Naive B cell (primary cell): Measurements from ENCODE around the gene DAD1. TPM values are rescaled to one million over a fixed set of nuclear protein-coding genes. Genes with fewer than 3 reads are reported as not detected.
"Not testable (repeated sequence)": the region's sequence is repeated elsewhere in the genome, so short reads cannot be mapped to it uniquely, and the experiment has no call there.

Source experiments
- ATAC-seq, 2 donors: fragments of 150-1000 bp; cut with Tn5 transposase; 2 replicates each; pipeline ENCODE4 v1.10.0; 2021; ENCODE audit warnings: low read depth in 2 of 2, mild to moderate bottlenecking in 2 of 2, moderate library complexity in 2 of 2
- DNase-seq: peaks from one replicate; pipeline ENCODE4 v3.0.0; 2022
- H3K27ac Mint-ChIP-seq, 6 donors: one replicate each; pipeline ENCODE4 v1.8.0; 2020 to 2022; ENCODE audit warnings: mild to moderate bottlenecking in 6 of 6, mixed read lengths in 6 of 6, moderate library complexity in 5 of 6, inconsistent platforms in 2 of 6
- H3K27me3 Mint-ChIP-seq, 3 donors: one replicate each; pipeline ENCODE4 v1.8.0; 2021 to 2022; ENCODE audit warnings: mixed read lengths in 3 of 3, mild to moderate bottlenecking in 1 of 3
- H3K36me3 Mint-ChIP-seq, 2 donors: one replicate each; pipeline ENCODE4 v1.8.0; 2020 to 2022; ENCODE audit warnings: mixed read lengths in 2 of 2, inconsistent platforms in 1 of 2, mild to moderate bottlenecking in 1 of 2
- H3K4me1 Mint-ChIP-seq, 3 donors: one replicate each; pipeline ENCODE4 v1.8.0; 2020 to 2022; ENCODE audit warnings: mixed read lengths in 3 of 3, inconsistent platforms in 1 of 3, mild to moderate bottlenecking in 1 of 3, moderate library complexity in 1 of 3
- H3K4me3 Mint-ChIP-seq, 8 donors: one replicate each; pipeline ENCODE4 v1.8.0; 2020 to 2022; ENCODE audit warnings: mild to moderate bottlenecking in 8 of 8, mixed read lengths in 8 of 8, moderate library complexity in 8 of 8, inconsistent platforms in 2 of 8
- H3K9me3 Mint-ChIP-seq, 7 donors: one replicate each; pipeline ENCODE4 v1.8.0; 2020 to 2022; ENCODE audit warnings: mixed read lengths in 7 of 7, mild to moderate bottlenecking in 5 of 7, inconsistent platforms in 2 of 7, moderate library complexity in 1 of 7
- polyA plus RNA-seq, 6 donors: library from polyadenylated mRNA; unstranded; fragments of 300-500 nt; fragmentation: Illumina TruSeq; gene quantifications; one replicate each; pipeline ENCODE4 v1.2.3, GENCODE V29; 2021; ENCODE audit warnings: low read depth in 6 of 6

The DAD1 gene
- 100 to 1,000 TPM; 427 to 721 (median 474) TPM for polyA plus RNA-seq

DNA sequence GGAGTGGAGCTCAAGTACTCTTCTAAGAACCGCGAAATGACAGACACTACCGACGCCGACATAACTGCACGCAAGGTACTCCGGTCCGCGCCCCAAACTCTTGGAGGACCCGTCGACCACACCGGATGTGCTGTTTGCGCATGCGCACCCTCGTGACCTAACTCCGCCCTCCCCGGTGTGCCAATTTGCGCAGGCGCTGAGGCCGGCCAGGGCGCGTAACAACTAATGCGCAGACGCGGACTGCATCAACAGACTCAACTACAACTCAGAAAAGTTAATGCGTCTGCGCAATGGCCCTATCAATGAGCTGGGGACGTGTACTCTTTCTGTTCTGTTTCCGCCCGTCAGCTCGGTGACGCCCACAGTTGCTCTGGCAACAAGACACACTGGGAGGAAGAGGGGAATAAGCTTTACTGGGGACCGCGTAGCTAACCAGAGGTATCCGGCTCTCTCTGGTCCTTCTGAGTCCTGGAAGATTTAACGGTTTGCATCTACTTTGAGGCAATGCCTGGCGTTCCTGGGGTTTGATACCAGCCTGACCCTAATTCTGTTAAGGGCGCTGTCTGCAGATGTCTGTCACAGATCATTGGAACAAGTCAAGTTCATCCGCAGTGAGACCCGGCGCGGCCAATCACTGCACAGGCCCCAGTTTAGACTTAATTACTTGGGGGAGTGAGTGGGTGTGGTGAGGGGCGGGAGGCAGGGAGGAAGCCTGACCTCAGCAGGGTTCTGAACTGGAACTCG lies at the start of gene DAD1:
Gene DAD1 (minus strand): TSS at position 129 of the 744 bp plus-strand sequence. CDS start 67 bp downstream, at position 62.
- H3K27ac Mint-ChIP-seq: peak within 1 kb of the TSS; percentile 98 to 100 (median 99)
- H3K27me3 Mint-ChIP-seq: no peaks in the 10 kb centered on the region
- DNase-seq (peak; percentile 100), ATAC-seq (peak; percentile 89 to 91)
- H3K4me1 Mint-ChIP-seq: peaks cover 36 to 60% (median 42%) of the 10 kb centered on the region in 3 donors
- no peaks in the 10 kb centered on the region for H3K9me3 Mint-ChIP-seq
- H3K4me3 Mint-ChIP-seq: peak within 1 kb of the TSS; percentile 88 to 99 (median 98)
- H3K36me3 Mint-ChIP-seq: no peaks in the 10 kb centered on the region

DNA sequence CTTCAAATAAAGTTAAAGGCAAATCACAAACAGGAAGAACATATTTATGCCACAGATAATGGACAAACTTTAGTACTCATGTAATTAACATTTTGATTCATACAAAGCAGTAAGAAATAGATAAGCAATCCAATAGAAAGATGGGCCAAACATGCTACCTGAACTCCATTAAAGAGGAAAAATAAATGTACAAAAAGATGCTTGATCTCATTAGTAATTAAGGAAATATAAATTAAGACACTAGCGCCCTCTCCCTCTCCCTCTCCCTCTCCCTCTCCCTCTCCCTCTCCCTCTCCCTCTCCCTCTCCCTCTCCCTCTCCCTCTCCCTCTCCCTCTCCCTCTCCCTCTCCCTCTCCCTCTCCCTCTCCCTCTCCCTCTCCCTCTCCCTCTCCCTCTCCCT lies 47.0 kb upstream of the DAD1 start:
- not testable (repeated sequence) for ATAC-seq, H3K4me1 Mint-ChIP-seq, DNase-seq, H3K4me3 Mint-ChIP-seq, H3K27ac Mint-ChIP-seq
- peaks cover under 1 to 11% (median 6%) of the 10 kb centered on the region in 7 donors for H3K9me3 Mint-ChIP-seq
- H3K27me3 Mint-ChIP-seq: peaks cover 0 to 25% (median 10%) of the 10 kb centered on the region in 3 donors
- H3K36me3 Mint-ChIP-seq: peaks cover 5 to 11% of the 10 kb centered on the region in 2 donors

DNA sequence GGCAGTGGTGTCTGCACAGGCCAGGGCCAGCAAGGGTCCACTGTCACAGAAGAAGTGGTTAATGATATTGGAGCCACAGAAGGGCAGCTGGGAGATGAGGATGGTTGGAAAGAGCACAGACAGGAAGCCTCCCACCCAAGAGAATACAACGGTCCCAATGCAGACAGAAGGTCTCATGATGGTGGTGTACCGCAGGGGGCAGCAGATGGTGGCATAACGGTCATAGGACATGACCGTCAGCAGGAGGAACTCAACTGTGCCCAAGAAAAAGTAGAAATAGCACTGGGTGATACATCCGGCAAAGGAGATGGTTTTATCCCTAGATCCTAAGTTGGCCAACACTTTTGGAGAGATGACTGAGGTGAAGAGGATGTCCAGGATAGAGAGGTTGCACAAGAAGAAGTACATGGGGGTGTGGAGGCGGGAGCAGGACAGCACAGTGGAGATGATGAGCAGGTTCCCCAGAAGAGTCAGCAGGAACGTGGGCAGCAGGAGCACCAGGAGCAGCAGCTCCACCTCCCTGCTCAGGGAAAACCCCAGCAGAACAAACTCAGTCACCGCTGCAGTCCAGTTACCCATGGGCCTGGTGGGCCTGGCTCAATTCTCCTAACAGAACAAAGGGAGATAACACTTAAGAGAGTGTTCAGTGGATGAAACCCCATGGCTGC lies 45.3 kb upstream of the DAD1 start:
- Mint-ChIP-seq H3K27me3 (peaks cover 7 to 33% (median 21%) of the 10 kb centered on the region in 3 donors), H3K4me1 (no peaks in the 10 kb centered on the region), H3K9me3 (peaks cover 6 to 18% (median 14%) of the 10 kb centered on the region in 7 donors), H3K36me3 (peaks cover 5 to 22% of the 10 kb centered on the region in 2 donors), H3K4me3 (no peak overlapping the region), H3K27ac (no peak overlapping the region)
- ATAC-seq (no peak), DNase-seq (no peak)

DNA sequence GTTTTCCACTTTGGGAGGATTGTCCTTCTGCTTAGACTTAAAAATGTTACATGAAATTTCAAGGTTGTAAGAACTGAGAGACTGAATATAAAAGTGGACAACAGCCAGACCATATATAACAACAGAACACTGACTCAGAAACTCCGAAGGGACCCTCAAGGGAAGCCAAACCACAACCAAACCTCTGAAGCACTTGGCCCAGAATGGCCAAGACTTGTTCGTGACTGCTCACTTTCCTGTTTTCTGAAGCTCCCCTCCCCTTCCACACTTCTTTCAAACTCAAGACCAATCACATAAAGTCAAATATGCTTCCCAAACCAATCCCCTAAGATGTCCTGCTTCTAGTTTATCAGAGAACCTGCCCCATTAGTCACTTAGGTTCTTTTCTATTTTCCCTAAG lies 41.5 kb upstream of the DAD1 start:
- Mint-ChIP-seq H3K9me3 (peaks cover 6 to 18% (median 14%) of the 10 kb centered on the region in 7 donors), H3K36me3 (peaks cover 5 to 22% of the 10 kb centered on the region in 2 donors), H3K27ac (no peak overlapping the region), H3K27me3 (peaks cover 7 to 41% (median 28%) of the 10 kb centered on the region in 3 donors), H3K4me1 (no peaks in the 10 kb centered on the region), H3K4me3 (no peak overlapping the region)
- no peak for ATAC-seq
- DNase-seq: no peak

DNA sequence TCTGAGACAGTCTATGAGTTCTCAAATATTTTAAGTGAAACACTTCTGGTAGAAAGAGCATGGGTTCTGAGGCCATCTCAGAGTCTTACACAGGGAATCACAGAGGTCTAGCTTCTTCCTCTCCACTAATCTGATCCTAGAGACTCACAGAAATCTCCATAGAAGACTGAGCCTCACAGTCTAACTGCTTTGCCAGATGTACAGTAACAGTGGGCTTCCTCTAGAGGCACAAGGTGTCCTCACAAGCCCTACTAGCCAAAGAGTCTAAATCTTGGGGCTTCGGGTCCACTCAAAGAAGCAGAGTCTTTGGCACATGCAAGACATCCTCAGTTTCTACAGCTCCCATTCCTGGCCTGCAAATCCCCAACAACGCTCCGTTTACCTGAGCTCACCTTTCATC lies 41.0 kb upstream of the DAD1 start:
- peaks cover 6 to 18% (median 14%) of the 10 kb centered on the region in 7 donors for H3K9me3 Mint-ChIP-seq
- no peak for ATAC-seq
- DNase-seq: no peak
- no peaks in the 10 kb centered on the region for H3K4me1 Mint-ChIP-seq
- peaks cover 7 to 41% (median 28%) of the 10 kb centered on the region in 3 donors for H3K27me3 Mint-ChIP-seq
- no peak overlapping the region for H3K27ac Mint-ChIP-seq
- peaks cover 5 to 22% of the 10 kb centered on the region in 2 donors for H3K36me3 Mint-ChIP-seq
- peak overlapping the region in 1 of 8 donors; percentile 12 for H3K4me3 Mint-ChIP-seq

DNA sequence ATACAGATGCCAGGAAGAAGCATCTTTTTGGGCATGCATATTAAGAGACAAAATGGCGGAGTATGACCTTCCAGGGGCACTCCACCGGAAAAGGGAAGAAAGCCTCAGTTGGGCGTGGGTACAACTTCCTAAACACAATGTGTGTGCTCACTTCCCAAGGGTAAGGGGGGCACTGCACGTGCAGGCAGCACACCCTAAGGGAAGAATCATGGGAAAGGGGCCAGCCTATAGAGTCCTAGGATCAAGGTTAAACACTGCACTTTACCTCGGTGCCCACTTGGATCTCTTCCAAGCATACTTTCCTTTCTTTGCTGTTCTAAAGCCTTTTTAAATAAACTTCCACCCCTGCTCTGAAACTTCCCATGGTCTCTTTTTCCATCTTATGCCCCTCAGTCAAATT lies 40.3 kb upstream of the DAD1 start:
- peaks cover 7 to 41% (median 28%) of the 10 kb centered on the region in 3 donors for H3K27me3 Mint-ChIP-seq
- peaks cover 5 to 22% of the 10 kb centered on the region in 2 donors for H3K36me3 Mint-ChIP-seq
- no peaks in the 10 kb centered on the region for H3K4me1 Mint-ChIP-seq
- no peak overlapping the region for H3K4me3 Mint-ChIP-seq
- H3K9me3 Mint-ChIP-seq: peaks cover 6 to 18% (median 14%) of the 10 kb centered on the region in 7 donors
- H3K27ac Mint-ChIP-seq: no peak overlapping the region
- ATAC-seq (no peak), DNase-seq (no peak)

- no peak for DNase-seq
- no peak for ATAC-seq
- Mint-ChIP-seq H3K27me3 (peaks cover 7 to 28% (median 28%) of the 10 kb centered on the region in 3 donors), H3K36me3 (peaks cover 5 to 22% of the 10 kb centered on the region in 2 donors), H3K4me1 (no peaks in the 10 kb centered on the region), H3K27ac (no peak overlapping the region), H3K4me3 (no peak overlapping the region), H3K9me3 (peaks cover 6 to 18% (median 14%) of the 10 kb centered on the region in 7 donors)
These were observed 38.7 kb upstream of the DAD1 start for GRCh38 chr14:22627506-22628263.

- Mint-ChIP-seq H3K4me3 (no peak overlapping the region), H3K27me3 (peaks cover 7 to 24% (median 19%) of the 10 kb centered on the region in 3 donors), H3K36me3 (peaks cover 4 to 17% of the 10 kb centered on the region in 2 donors), H3K4me1 (no peaks in the 10 kb centered on the region), H3K27ac (peak overlapping the region in 2 of 6 donors; percentile 5 to 78), H3K9me3 (peaks cover 7 to 14% (median 11%) of the 10 kb centered on the region in 7 donors)
- no peak for DNase-seq
- no peak for ATAC-seq
These were observed 37.6 kb upstream of the DAD1 start for GRCh38 chr14:22626590-22626989.

- Mint-ChIP-seq H3K4me3 (no peak overlapping the region), H3K27ac (no peak overlapping the region), H3K36me3 (peaks cover 0 to 4% of the 10 kb centered on the region in 2 donors), H3K27me3 (no peaks in the 10 kb centered on the region), H3K4me1 (no peaks in the 10 kb centered on the region), H3K9me3 (peaks cover 0 to 4% (median 0%) of the 10 kb centered on the region in 7 donors)
- ATAC-seq: no peak
- DNase-seq: no peak
These were observed 34.0 kb upstream of the DAD1 start for GRCh38 chr14:22623047-22623446.

- Mint-ChIP-seq H3K4me1 (no peaks in the 10 kb centered on the region), H3K36me3 (peaks cover 0 to 4% of the 10 kb centered on the region in 2 donors), H3K9me3 (peaks cover 0 to 4% (median 0%) of the 10 kb centered on the region in 7 donors), H3K4me3 (no peak overlapping the region), H3K27ac (no peak overlapping the region), H3K27me3 (no peaks in the 10 kb centered on the region)
- DNase-seq: no peak
- ATAC-seq: no peak
These were observed 33.2 kb upstream of the DAD1 start for GRCh38 chr14:22622255-22622654.

DNA sequence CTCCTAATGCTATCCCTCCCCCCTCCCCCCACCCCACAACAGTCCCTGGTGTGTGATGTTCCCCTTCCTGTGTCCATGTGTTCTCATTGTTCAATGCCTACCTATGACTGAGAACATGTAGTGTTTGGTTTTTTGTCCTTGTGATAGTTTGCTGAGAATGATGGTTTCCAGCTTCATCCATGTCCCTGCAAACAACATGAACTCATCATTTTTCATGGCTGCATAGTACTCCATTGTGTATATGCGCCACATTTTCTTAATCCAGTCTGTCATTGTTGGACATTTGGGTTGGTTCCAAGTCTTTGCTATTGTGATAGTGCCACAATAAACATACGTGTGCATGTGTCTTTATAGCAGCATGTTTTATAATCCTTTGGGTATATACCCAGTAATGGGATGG lies 26.7 kb upstream of the DAD1 start:
- not testable (repeated sequence) for DNase-seq, H3K27ac Mint-ChIP-seq, H3K4me1 Mint-ChIP-seq, H3K27me3 Mint-ChIP-seq, ATAC-seq, H3K4me3 Mint-ChIP-seq, H3K9me3 Mint-ChIP-seq
- peaks cover 11 to 22% of the 10 kb centered on the region in 2 donors for H3K36me3 Mint-ChIP-seq

DNA sequence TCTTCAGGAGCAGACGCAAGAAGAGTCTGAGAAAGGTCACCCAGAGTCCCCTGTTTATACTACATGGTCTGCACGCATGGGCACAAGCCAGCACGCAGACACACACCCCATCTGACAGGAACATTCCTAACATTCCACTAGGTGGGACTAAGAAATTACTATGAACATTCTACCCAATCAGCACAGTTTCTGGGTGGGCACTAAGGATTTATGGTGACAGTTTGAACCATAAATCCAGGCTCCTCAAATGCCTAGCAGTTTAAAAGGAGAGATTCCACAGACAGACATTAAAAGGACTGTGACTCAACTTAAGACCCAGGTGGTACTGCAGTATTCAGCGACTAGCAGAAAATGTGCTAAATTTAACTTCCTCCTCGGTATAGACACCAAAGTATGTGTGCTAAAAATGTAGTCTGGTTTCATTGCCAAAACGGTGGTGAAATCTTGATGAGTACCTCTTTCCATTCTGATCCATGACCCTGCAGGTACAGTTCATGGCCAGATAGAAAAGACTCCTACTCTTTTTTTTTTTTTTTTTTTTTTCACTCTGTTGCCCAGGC lies 25.3 kb upstream of the DAD1 start:
- ATAC-seq (no peak), DNase-seq (no peak)
- no peak overlapping the region for H3K4me3 Mint-ChIP-seq
- H3K27ac Mint-ChIP-seq: no peak overlapping the region
- H3K9me3 Mint-ChIP-seq: no peaks in the 10 kb centered on the region
- no peaks in the 10 kb centered on the region for H3K27me3 Mint-ChIP-seq
- peaks cover 22 to 37% of the 10 kb centered on the region in 2 donors for H3K36me3 Mint-ChIP-seq
- peaks cover 0 to 4% (median 0%) of the 10 kb centered on the region in 3 donors for H3K4me1 Mint-ChIP-seq

- DNase-seq (no peak), ATAC-seq (no peak)
- H3K9me3 Mint-ChIP-seq: no peaks in the 10 kb centered on the region
- H3K36me3 Mint-ChIP-seq: peaks cover 22 to 37% of the 10 kb centered on the region in 2 donors
- H3K27ac Mint-ChIP-seq: peak overlapping the region in 1 of 6 donors; percentile 62
- H3K4me3 Mint-ChIP-seq: no peak overlapping the region
- H3K27me3 Mint-ChIP-seq: no peaks in the 10 kb centered on the region
- peaks cover 0 to 4% (median 0%) of the 10 kb centered on the region in 3 donors for H3K4me1 Mint-ChIP-seq
These were observed 24.8 kb upstream of the DAD1 start for GRCh38 chr14:22613736-22614239.
